HG02759 (cell line): ENCODE data around the gene HEG1.

Experiments
- ATAC-seq: cut with Tn5 transposase; IDR thresholded peaks from one replicate; pipeline ENCODE4 v1.9.1; 2021; ENCODE audit warnings: mild to moderate bottlenecking, moderate library complexity; ENCODE audit not compliant: unreplicated experiment

HEG1 gene

GRCh38 chr3:125017406-125017805 is 38.4 kb downstream of the HEG1 start:
- ATAC-seq: no peak

- no peak for ATAC-seq
Observed at GRCh38 chr3:125014570-125015179, 41.1 kb downstream of the HEG1 start.

- no peak for ATAC-seq
Observed at GRCh38 chr3:125013095-125013494, 42.7 kb downstream of the HEG1 start.

- no peak for ATAC-seq
Observed at GRCh38 chr3:125011941-125012340, 43.9 kb downstream of the HEG1 start.

GRCh38 chr3:125010393-125010792 is 45.4 kb downstream of the HEG1 start:
- no peak for ATAC-seq

GRCh38 chr3:125008766-125009165 is 47.0 kb downstream of the HEG1 start:
- ATAC-seq: no peak

GRCh38 chr3:125006291-125006731 is 49.5 kb downstream of the HEG1 start:
- ATAC-seq: no peak

- ATAC-seq: no peak
Observed at GRCh38 chr3:125005676-125006075, 50.1 kb downstream of the HEG1 start.

GRCh38 chr3:125005222-125005621 is 50.6 kb downstream of the HEG1 start:
- ATAC-seq: no peak

- no peak for ATAC-seq
Observed at GRCh38 chr3:125003859-125004595, 51.8 kb downstream of the HEG1 start.

GRCh38 chr3:125003369-125003853 is 52.4 kb downstream of the HEG1 start:
- no peak for ATAC-seq

GRCh38 chr3:125002414-125003368 is 53.1 kb downstream of the HEG1 start:
- ATAC-seq: no peak

- ATAC-seq: no peak
Observed at GRCh38 chr3:125001557-125002413, 54.0 kb downstream of the HEG1 start.

- ATAC-seq: no peak
Observed at GRCh38 chr3:125000661-125001060, 55.1 kb downstream of the HEG1 start.

- ATAC-seq: no peak
Observed at GRCh38 chr3:124999897-125000435, 55.8 kb downstream of the HEG1 start.

GRCh38 chr3:124999317-124999716 is 56.5 kb downstream of the HEG1 start:
- no peak for ATAC-seq

GRCh38 chr3:124998247-124998630 is 57.6 kb downstream of the HEG1 start:
- ATAC-seq: no peak

- ATAC-seq: no peak
Observed at GRCh38 chr3:124997303-124998246, 58.2 kb downstream of the HEG1 start.

- peak; percentile 63 for ATAC-seq
Observed at GRCh38 chr3:124995460-124995994, 60.3 kb downstream of the HEG1 start.
